Peyer's patch (tissue), 4 donors: ENCODE results near the gene LYZL2. TPM values are rescaled to one million over a fixed set of nuclear protein-coding genes. Genes with fewer than 3 reads are reported as not detected.
A peak's percentile ranks its signal among the peaks of the same experiment; 100 is the strongest.

Experiments
- DNase-seq, 3 donors: peaks; one replicate each; pipeline ENCODE4 v3.0.0-alpha.2; 2017 to 2019
- H3K27ac ChIP-seq, 4 donors: fragments of 200-600 bp; sonication (generic); one replicate each; pipeline ENCODE4 v1.5.1; 2016 to 2019
- H3K27me3 ChIP-seq, 2 donors: fragments of 200-600 bp; sonication (generic); one replicate each; pipeline ENCODE4 v1.5.1; 2019
- H3K36me3 ChIP-seq, 3 donors: fragments of 200-600 bp; sonication (generic); one replicate each; pipeline ENCODE4 v1.5.1; 2016 to 2019
- H3K4me1 ChIP-seq, 4 donors: fragments of 200-600 bp; sonication (generic); one replicate each; pipeline ENCODE4 v1.5.1; 2016 to 2019
- H3K4me3 ChIP-seq, 4 donors: fragments of 200-600 bp; sonication (generic); 1 replicate in 3 of 4; 2 replicates in 1 of 4; pipeline ENCODE4 v1.5.1; 2016 to 2019; ENCODE audit warnings: mild to moderate bottlenecking in 1 of 4
- H3K9me3 ChIP-seq, 4 donors: fragments of 200-600 bp; sonication (generic); one replicate each; pipeline ENCODE4 v1.5.1; 2016 to 2019; ENCODE audit warnings: mild to moderate bottlenecking in 1 of 4
- POLR2A ChIP-seq, 2 donors: fragments of 450-650 bp; IDR thresholded peaks; one replicate each; pipeline ENCODE4 v1.5.1; 2017; ENCODE audit warnings: antibody characterized with exemption in 2 of 2, mild to moderate bottlenecking in 2 of 2, moderate library complexity in 2 of 2
- total RNA-seq, 4 donors: library from RNA; depleted of rRNA; stranded (reverse); fragments of >200 nt; gene quantifications; one replicate each; pipeline ENCODE4 v1.1.0, GENCODE V29; 2016
- TF ChIP-seq, protein P1 (sequence below), 6 experiments: fragments of 450-650 bp in 4 of 6; fragments of 200-600 bp in 2 of 6; sonication (generic) in 1 of 6; IDR thresholded peaks; one replicate each; pipeline ENCODE4 v1.5.1; 2017 to 2019; ENCODE audit warnings: antibody characterized with exemption in 6 of 6, mild to moderate bottlenecking in 3 of 6, moderate library complexity in 1 of 6

Gene LYZL2
- total RNA-seq, 4 donors from 2014 or later, result not detected

DNA sequence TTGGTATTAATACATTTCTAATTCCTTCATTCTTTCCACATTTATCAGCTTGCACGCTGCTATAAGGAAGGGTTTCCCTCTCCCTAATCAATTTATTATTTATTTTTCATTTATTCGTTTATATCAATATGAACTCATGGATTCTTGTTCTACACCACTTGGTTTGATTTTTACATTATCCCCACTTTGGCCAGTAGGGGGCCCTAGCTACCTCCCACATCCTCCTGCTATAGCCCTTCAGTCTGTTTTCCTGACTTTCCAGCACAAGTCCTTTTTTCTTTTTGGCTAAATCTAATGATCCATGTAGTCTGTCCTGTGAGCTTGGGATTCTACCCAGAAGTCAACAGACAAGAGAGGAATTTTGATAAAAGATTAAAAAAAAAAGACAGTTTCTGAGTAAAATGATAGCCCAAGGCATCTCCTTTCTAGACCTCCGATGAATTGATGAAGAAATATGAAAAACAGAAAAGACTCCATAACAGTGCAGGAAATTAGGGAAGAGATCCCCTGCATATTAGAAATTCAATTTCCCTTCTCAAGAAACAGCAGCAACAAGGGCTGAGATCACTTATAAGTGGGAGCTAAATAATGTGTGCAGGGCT lies 47.7 kb downstream of the LYZL2 start:
- no peak overlapping the region for H3K4me3 ChIP-seq
- TF ChIP-seq POLR2A (IDR thresholded peaks at IDR 0.05), result no peak
- TF ChIP-seq, protein P1, sequence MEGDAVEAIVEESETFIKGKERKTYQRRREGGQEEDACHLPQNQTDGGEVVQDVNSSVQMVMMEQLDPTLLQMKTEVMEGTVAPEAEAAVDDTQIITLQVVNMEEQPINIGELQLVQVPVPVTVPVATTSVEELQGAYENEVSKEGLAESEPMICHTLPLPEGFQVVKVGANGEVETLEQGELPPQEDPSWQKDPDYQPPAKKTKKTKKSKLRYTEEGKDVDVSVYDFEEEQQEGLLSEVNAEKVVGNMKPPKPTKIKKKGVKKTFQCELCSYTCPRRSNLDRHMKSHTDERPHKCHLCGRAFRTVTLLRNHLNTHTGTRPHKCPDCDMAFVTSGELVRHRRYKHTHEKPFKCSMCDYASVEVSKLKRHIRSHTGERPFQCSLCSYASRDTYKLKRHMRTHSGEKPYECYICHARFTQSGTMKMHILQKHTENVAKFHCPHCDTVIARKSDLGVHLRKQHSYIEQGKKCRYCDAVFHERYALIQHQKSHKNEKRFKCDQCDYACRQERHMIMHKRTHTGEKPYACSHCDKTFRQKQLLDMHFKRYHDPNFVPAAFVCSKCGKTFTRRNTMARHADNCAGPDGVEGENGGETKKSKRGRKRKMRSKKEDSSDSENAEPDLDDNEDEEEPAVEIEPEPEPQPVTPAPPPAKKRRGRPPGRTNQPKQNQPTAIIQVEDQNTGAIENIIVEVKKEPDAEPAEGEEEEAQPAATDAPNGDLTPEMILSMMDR (IDR thresholded peaks at IDR 0.05), result peak in 5 of 6 experiments; percentile 19 to 74 (median 66)
- peak in 1 of 3 donors; percentile 68 for DNase-seq
- H3K27ac ChIP-seq, result no peak overlapping the region
- H3K36me3 ChIP-seq, result no peaks in the 10 kb centered on the region
- H3K27me3 ChIP-seq, result no peaks in the 10 kb centered on the region
- H3K4me1 ChIP-seq, result peaks cover 0 to 12% (median 0%) of the 10 kb centered on the region in 4 donors
- H3K9me3 ChIP-seq, result no peaks in the 10 kb centered on the region

DNA sequence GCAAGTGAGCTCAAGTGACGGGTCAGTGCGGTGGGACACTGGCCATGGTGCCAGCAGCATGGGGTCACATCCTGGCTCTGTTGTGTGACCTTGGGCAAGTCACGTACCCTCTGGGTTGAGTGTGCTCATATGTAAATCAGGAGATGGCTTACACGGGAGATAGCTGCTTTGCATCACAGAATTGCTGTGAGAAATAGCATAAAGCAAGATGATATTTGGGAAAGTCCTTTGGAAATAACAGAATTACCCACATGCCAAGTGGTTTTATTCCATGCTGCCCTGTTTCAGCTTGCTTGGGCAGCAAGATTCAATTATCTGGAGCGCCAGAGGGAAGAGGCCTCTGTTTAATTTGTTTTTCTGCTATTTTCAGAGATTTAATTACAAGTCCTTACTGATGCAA lies 48.9 kb downstream of the LYZL2 start:
- no peak for TF ChIP-seq POLR2A (IDR thresholded peaks at IDR 0.05)
- TF ChIP-seq, protein P1 (IDR thresholded peaks at IDR 0.05), result no peak
- H3K4me1 ChIP-seq, result peaks cover 0 to 12% (median 0%) of the 10 kb centered on the region in 4 donors
- no peaks in the 10 kb centered on the region for H3K9me3 ChIP-seq

DNA sequence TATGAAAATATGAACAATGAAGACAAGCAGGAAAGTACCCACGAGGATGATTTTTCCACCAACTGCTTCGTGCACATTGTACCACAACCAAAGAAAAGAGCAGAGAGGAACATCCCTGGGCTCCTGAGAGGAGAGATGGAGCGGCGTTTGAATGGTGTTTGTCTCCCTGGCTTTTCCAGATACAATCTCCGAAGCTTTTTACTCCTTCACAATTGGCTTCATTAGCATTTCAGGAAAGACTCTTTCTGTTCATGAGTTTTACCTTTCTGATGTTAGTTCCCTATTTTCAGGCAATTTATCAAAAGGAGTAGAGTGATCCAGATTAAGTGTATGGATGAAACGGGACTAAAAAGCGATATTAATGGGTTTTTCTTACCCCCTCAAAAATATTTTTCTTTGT lies 49.3 kb downstream of the LYZL2 start:
- Histone ChIP-seq H3K4me1 (peaks cover 0 to 12% (median 0%) of the 10 kb centered on the region in 4 donors), H3K27me3 (no peaks in the 10 kb centered on the region)
- TF ChIP-seq POLR2A (IDR thresholded peaks at IDR 0.05), result no peak
- TF ChIP-seq, protein P1 (IDR thresholded peaks at IDR 0.05), result no peak

More for the DNA sequence above, 48.9 kb downstream of the LYZL2 start:
- Histone ChIP-seq H3K27ac (no peak overlapping the region), H3K36me3 (no peaks in the 10 kb centered on the region), H3K4me3 (no peak overlapping the region), H3K27me3 (no peaks in the 10 kb centered on the region)
- DNase-seq, result no peak

DNA sequence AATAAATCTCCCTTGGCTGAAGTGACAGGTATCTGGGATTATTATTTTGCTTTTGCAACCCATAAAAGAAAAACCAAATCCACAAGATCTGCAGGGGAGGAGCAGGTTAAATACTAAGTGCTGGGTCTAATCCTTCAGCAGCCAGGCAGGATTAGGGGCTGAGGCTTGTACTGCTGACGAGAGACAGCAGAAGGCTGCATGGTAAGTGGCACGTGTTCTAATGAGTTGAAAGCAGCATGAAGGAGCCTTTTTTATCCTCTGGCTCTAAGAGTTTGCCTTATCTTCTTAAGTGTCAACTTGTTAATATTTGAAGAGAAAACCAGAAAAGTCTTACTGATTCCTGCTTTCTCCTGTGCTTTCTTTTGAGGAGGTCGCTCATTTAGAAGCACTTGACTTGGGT lies 50.0 kb downstream of the LYZL2 start:
- no peak for TF ChIP-seq POLR2A (IDR thresholded peaks at IDR 0.05)
- TF ChIP-seq, protein P1 (IDR thresholded peaks at IDR 0.05), result no peak
- Histone ChIP-seq H3K4me3 (no peak overlapping the region), H3K4me1 (peaks cover 0 to 12% (median 0%) of the 10 kb centered on the region in 4 donors), H3K36me3 (no peaks in the 10 kb centered on the region), H3K27me3 (no peaks in the 10 kb centered on the region), H3K27ac (no peak overlapping the region), H3K9me3 (no peaks in the 10 kb centered on the region)
- no peak for DNase-seq

More for the DNA sequence above, 49.3 kb downstream of the LYZL2 start:
- no peaks in the 10 kb centered on the region for H3K9me3 ChIP-seq
- no peak for DNase-seq
- H3K36me3 ChIP-seq, result no peaks in the 10 kb centered on the region
- H3K27ac ChIP-seq, result no peak overlapping the region
- H3K4me3 ChIP-seq, result no peak overlapping the region

DNA sequence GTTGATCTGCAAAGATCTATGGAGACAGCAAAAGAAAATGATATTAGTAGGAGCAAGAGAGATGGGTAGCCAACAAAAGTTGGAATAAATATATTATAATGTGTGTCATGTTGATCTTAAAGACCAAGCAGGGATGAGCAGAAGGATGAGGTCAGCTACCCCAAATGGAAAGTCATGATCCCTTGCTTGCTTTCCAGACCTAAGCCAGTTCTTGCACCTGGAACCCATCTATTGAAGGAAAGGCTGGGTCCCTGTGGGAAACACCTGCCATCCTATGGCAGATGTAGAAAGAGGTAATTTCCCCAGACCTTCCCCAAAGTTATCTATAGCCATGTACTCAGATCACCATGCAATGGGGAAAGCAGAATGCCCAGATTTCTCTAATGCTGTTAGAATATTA lies 52.5 kb downstream of the LYZL2 start:
- no peak for DNase-seq
- Histone ChIP-seq H3K4me3 (no peak overlapping the region), H3K36me3 (no peaks in the 10 kb centered on the region), H3K4me1 (no peaks in the 10 kb centered on the region), H3K9me3 (no peaks in the 10 kb centered on the region), H3K27ac (no peak overlapping the region), H3K27me3 (no peaks in the 10 kb centered on the region)
- TF ChIP-seq POLR2A (IDR thresholded peaks at IDR 0.05), result no peak

DNA sequence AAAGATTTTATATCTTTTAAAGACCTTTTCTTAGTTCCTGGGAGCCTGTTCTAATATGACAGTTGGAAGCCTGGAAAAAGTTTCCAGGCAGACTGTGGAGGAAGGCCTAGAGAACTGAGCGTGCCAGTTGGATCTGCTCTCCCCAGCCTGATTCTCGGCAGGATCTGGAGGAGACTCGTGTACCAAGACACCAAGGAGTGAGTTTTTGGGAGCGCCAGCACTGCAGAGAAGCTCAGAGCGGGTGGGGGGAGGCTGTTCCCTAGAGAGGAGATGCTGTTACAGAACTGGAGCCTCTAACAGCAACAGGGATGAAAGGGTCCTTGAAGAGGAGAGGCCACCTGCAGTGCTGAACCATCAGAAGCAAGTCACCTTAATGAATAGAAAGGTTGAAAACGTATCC lies 52.9 kb downstream of the LYZL2 start:
- Histone ChIP-seq H3K27ac (no peak overlapping the region), H3K9me3 (no peaks in the 10 kb centered on the region), H3K27me3 (no peaks in the 10 kb centered on the region), H3K36me3 (no peaks in the 10 kb centered on the region), H3K4me1 (no peaks in the 10 kb centered on the region), H3K4me3 (no peak overlapping the region)
- TF ChIP-seq, protein P1 (IDR thresholded peaks at IDR 0.05), result no peak
- no peak for TF ChIP-seq POLR2A (IDR thresholded peaks at IDR 0.05)
- no peak for DNase-seq
